Panc1 (cell line): ENCODE measurements around the gene GPS2. TPM values are rescaled to one million over a fixed set of nuclear protein-coding genes. Genes with fewer than 3 reads are reported as not detected.

Source experiments
- ATAC-seq: fragments of 200-7000 bp; cut with Tn5 transposase; 2 replicates; pipeline ENCODE4 v1.9.1; 2020; ENCODE audit warnings: mild to moderate bottlenecking, moderate library complexity
- BruUV-seq: library from RNA; stranded (reverse); fragments of 400-500 nt; replicated peaks from 2 replicates; lab custom pipeline; 2021; lab: Mats Ljungman, UMichigan
- CTCF ChIA-PET: fragments of 300-600 bp; sonication (Branson Sonifier 250); formaldehyde crosslinking; loops from one replicate; lab custom pipeline; 2022; ENCODE audit warnings: antibody characterized with exemption; lab: Charles Lee
- POLR2A ChIA-PET: fragments of 300-600 bp; sonication (Branson Sonifier 250); formaldehyde crosslinking; loops from one replicate; lab custom pipeline; 2022; ENCODE audit warnings: antibody characterized with exemption; lab: Charles Lee
- DNase-seq: peaks from one replicate; pipeline ENCODE4 v3.0.0-alpha.2; 2010; ENCODE audit warnings: low read depth, low spot score
- H3K27ac ChIP-seq: 2 replicates; pipeline ENCODE4 v1.5.1; 2011; ENCODE audit warnings: mild to moderate bottlenecking, low read length, inconsistent platforms
- H3K27me3 ChIP-seq: fragments of 200-500 bp; sonication (Bioruptor generic); 2 replicates; pipeline ENCODE4 v1.6.0; 2014; ENCODE audit warnings: low read length, inconsistent platforms; ENCODE audit not compliant: control insufficient read depth, insufficient read depth
- H3K36me3 ChIP-seq: fragments of 200-500 bp; sonication (Bioruptor generic); 2 replicates; pipeline ENCODE4 v1.5.1; 2014; ENCODE audit warnings: inconsistent platforms, mild to moderate bottlenecking, low read length, moderate library complexity; ENCODE audit not compliant: control insufficient read depth, insufficient read depth
- H3K4me1 ChIP-seq: 2 replicates; pipeline ENCODE4 v1.5.1; 2011; ENCODE audit warnings: inconsistent platforms, mild to moderate bottlenecking, low read length, moderate library complexity; ENCODE audit not compliant: control insufficient read depth, insufficient read depth
- H3K4me3 ChIP-seq, 2 experiments: 2 replicates each; pipeline ENCODE4 v1.5.1; 2011 to 2012; ENCODE audit warnings: low read depth in 2 of 2, low read length in 2 of 2, mild to moderate bottlenecking in 2 of 2, inconsistent platforms in 1 of 2, moderate library complexity in 1 of 2
- H3K9me3 ChIP-seq: fragments of 200-500 bp; sonication (Bioruptor generic); 2 replicates; pipeline ENCODE4 v1.5.1; 2014; ENCODE audit warnings: low read depth, mild to moderate bottlenecking, inconsistent platforms, low read length, moderate library complexity; ENCODE audit not compliant: control insufficient read depth, insufficient read depth
- POLR2AphosphoS5 ChIP-seq: IDR thresholded peaks from 2 replicates; pipeline ENCODE4 v1.6.1; 2012; ENCODE audit warnings: mild to moderate bottlenecking, low read depth, low read length, moderate library complexity
- SIN3A ChIP-seq: IDR thresholded peaks from 2 replicates; pipeline ENCODE4 v1.6.1; 2012; ENCODE audit warnings: low read depth, mild to moderate bottlenecking, low read length, moderate library complexity, borderline replicate concordance; ENCODE audit not compliant: insufficient read depth
- TCF7L2 ChIP-seq: IDR thresholded peaks from 2 replicates; pipeline ENCODE4 v1.6.1; 2011; ENCODE audit warnings: mild to moderate bottlenecking, low read depth, low read length, inconsistent platforms
- in situ Hi-C: cut with HindIII; loops from 2 replicates; pipeline ENCODE4 v1.10.0; 2016; ENCODE audit warnings: low sequenced_read_pairs, low pct_unique_long_range_greater_than_20kb
- intact Hi-C: fragments of 100-400 bp; cut with micrococcal nuclease; formaldehyde crosslinking; loops from one replicate; pipeline ENCODE4 v1.10.0; 2022; ENCODE audit not compliant: unreplicated experiment
- total RNA-seq: library from RNA; stranded (reverse); gene quantifications from one replicate; pipeline ENCODE4 v1.2.1, GENCODE V29; 2021; ENCODE audit not compliant: unreplicated experiment
- TF ChIP-seq, protein P1 (sequence below), 2 experiments: IDR thresholded peaks; 2 replicates each; pipeline ENCODE4 v1.6.1; 2011 to 2012; ENCODE audit warnings: low read depth in 2 of 2, control low read depth in 1 of 2, low read length in 1 of 2, mild to moderate bottlenecking in 1 of 2, moderate library complexity in 1 of 2; ENCODE audit not compliant: insufficient read depth in 1 of 2
- TF ChIP-seq, protein P2 (sequence below): fragments of 450-650 bp; IDR thresholded peaks from 2 replicates; pipeline ENCODE4 v1.5.1; 2017; ENCODE audit warnings: mild to moderate bottlenecking

Gene GPS2
- total RNA-seq, 1 experiment from 2014 or later: 96.6 TPM

- Histone ChIP-seq H3K4me3 (peak overlapping the region; percentile 86 to 92), H3K9me3 (no peaks in the 10 kb centered on the region), H3K27ac (peak overlapping the region; percentile 11; the same call in 1 of the 2 replicates), H3K36me3 (peaks cover 25% of the 10 kb centered on the region), H3K27me3 (no peaks in the 10 kb centered on the region), H3K4me1 (peaks cover 42% of the 10 kb centered on the region)
- POLR2A ChIA-PET: no interaction called here
- DNase-seq: no peak
- no TSS peak for BruUV-seq
- in situ Hi-C loops: no loop called here
- no peak for ATAC-seq
- TF ChIP-seq, protein P1, sequence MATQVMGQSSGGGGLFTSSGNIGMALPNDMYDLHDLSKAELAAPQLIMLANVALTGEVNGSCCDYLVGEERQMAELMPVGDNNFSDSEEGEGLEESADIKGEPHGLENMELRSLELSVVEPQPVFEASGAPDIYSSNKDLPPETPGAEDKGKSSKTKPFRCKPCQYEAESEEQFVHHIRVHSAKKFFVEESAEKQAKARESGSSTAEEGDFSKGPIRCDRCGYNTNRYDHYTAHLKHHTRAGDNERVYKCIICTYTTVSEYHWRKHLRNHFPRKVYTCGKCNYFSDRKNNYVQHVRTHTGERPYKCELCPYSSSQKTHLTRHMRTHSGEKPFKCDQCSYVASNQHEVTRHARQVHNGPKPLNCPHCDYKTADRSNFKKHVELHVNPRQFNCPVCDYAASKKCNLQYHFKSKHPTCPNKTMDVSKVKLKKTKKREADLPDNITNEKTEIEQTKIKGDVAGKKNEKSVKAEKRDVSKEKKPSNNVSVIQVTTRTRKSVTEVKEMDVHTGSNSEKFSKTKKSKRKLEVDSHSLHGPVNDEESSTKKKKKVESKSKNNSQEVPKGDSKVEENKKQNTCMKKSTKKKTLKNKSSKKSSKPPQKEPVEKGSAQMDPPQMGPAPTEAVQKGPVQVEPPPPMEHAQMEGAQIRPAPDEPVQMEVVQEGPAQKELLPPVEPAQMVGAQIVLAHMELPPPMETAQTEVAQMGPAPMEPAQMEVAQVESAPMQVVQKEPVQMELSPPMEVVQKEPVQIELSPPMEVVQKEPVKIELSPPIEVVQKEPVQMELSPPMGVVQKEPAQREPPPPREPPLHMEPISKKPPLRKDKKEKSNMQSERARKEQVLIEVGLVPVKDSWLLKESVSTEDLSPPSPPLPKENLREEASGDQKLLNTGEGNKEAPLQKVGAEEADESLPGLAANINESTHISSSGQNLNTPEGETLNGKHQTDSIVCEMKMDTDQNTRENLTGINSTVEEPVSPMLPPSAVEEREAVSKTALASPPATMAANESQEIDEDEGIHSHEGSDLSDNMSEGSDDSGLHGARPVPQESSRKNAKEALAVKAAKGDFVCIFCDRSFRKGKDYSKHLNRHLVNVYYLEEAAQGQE (IDR thresholded peaks at IDR 0.05; ENCODE audit: insufficient read depth in 1 of 2, low read depth in 2 of 2, low read length in 1 of 2): no peak
- TF ChIP-seq, protein P2, sequence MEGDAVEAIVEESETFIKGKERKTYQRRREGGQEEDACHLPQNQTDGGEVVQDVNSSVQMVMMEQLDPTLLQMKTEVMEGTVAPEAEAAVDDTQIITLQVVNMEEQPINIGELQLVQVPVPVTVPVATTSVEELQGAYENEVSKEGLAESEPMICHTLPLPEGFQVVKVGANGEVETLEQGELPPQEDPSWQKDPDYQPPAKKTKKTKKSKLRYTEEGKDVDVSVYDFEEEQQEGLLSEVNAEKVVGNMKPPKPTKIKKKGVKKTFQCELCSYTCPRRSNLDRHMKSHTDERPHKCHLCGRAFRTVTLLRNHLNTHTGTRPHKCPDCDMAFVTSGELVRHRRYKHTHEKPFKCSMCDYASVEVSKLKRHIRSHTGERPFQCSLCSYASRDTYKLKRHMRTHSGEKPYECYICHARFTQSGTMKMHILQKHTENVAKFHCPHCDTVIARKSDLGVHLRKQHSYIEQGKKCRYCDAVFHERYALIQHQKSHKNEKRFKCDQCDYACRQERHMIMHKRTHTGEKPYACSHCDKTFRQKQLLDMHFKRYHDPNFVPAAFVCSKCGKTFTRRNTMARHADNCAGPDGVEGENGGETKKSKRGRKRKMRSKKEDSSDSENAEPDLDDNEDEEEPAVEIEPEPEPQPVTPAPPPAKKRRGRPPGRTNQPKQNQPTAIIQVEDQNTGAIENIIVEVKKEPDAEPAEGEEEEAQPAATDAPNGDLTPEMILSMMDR: no peak
- no peak for TF ChIP-seq TCF7L2
- TF ChIP-seq POLR2AphosphoS5: no peak
- TF ChIP-seq SIN3A: no peak
- CTCF ChIA-PET: no interaction called here
- intact Hi-C loops: no loop called here
These were observed 5.5 kb downstream of the GPS2 start for GRCh38 chr17:7309628-7310027.

DNA sequence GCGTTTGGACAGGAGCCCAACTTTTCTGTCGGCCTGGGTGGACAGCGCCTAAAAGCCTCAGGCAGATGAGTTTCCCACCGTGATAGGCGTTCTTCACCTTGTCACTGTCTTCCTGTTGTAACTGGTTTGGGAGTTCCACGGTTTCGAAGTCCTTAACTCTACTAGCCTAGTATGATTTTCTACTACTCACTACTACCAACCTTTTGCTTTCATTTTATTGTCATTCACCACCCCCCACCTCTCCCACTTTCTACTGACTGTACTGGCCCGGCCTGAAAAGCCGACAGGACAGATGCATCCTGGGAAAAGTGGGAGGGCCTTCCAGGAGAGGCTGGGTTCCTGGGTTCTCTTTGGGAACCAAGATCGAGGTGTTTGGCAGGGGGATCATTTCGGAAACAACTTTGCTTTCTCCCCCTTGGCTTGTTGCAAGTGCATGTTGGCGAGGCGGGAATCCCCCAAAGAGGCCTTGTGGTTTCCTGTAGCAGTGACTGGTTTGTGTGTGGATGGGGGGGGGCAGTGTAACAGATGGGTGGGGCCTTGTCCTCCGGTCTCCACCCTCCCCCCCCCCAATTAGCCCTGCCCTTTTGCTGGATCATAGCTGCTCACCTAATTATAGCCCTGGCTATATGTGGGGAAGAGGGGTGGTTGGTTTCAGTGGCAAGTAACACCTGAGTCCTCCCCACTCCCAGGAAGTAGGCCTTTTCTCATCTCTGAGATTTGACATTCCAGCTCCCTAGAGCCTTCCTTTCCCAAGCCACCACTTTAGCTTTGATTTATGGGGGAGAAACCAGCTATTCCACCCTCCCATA lies 6.3 kb downstream of the GPS2 start:
- POLR2A ChIA-PET: interaction anchor here (0.7 to 0.9 kb wide), 2 partner anchors 15 to 21 kb away, joined by 3 read pairs; partner anchors contain the start of gene NEURL4
- in situ Hi-C loops (no loop called here), intact Hi-C loops (no loop called here)
- Histone ChIP-seq H3K4me3 (peak overlapping the region; percentile 86 to 92), H3K27ac (peak overlapping the region; percentile 93), H3K4me1 (peaks cover 42% of the 10 kb centered on the region), H3K9me3 (no peaks in the 10 kb centered on the region), H3K36me3 (peaks cover 22% of the 10 kb centered on the region), H3K27me3 (no peaks in the 10 kb centered on the region)
- ATAC-seq (peak; percentile 58), DNase-seq (no peak)
- BruUV-seq: TSS peak; percentile 83
- TF ChIP-seq, protein P1 (IDR thresholded peaks at IDR 0.05; ENCODE audit: insufficient read depth in 1 of 2, low read depth in 2 of 2, low read length in 1 of 2): peak in 1 of 2 experiments; percentile 39; a peak in 1 of 4 replicates
- TF ChIP-seq SIN3A: no peak
- TF ChIP-seq TCF7L2: no peak
- TF ChIP-seq POLR2AphosphoS5: peak; percentile 46
- TF ChIP-seq, protein P2: no peak
- CTCF ChIA-PET: no interaction called here
